K562 (cell line): ENCODE measurements around the gene JUP. TPM values are rescaled to one million over a fixed set of nuclear protein-coding genes. Genes with fewer than 3 reads are reported as not detected.

ENCODE experiments used
- ATAC-seq: fragments of 200-7000 bp; cut with Tn5 transposase; 3 replicates; pipeline ENCODE4 v1.9.1; 2020; ENCODE audit warnings: moderate library complexity
- BruUV-seq: library from RNA; stranded (reverse); fragments of 400-500 nt; replicated peaks from 2 replicates; lab custom pipeline; 2021; lab: Mats Ljungman, UMichigan
- CTCF ChIA-PET: fragments of 300-600 bp; formaldehyde crosslinking; extraction: SDS; loops from one replicate; lab custom pipeline; 2021; ENCODE audit warnings: low intra/inter-chr PET ratio; lab: Yijun Ruan, JAX
- POLR2A ChIA-PET: fragments of 300-600, 350-650 bp; sonication (Branson Sonifier 250); formaldehyde crosslinking; extraction: SDS; loops from one replicate; lab custom pipeline; 2021; ENCODE audit warnings: antibody characterized with exemption, inconsistent platforms; lab: Yijun Ruan, JAX
- DNase-seq, 4 experiments: peaks; one replicate each; pipeline versions ENCODE4 v3.0.0 to v3.0.0-alpha.2; 2011 to 2018; ENCODE audit warnings: low spot score in 3 of 4, mixed read lengths in 3 of 4; ENCODE audit errors: extremely low read depth in 1 of 4
- FAIRE-seq: peaks from 2 replicates; lab custom pipeline; 2011; peaks lifted over from hg19 to GRCh38; lab: Jason Lieb, UNC
- H2AFZ ChIP-seq: 2 replicates; pipeline ENCODE4 v1.6.0; 2011; ENCODE audit warnings: low read depth, low read length, control low read depth, inconsistent platforms
- H3K27ac ChIP-seq: fragments of 200-600 bp; 3 replicates; pipeline ENCODE4 v1.8.0; 2011; ENCODE audit warnings: low read depth, mild to moderate bottlenecking, control low read depth, inconsistent platforms, low read length, moderate library complexity, mixed read lengths; ENCODE audit errors: extremely low read depth
- H3K27me3 ChIP-seq, 2 experiments: fragments of 300-600 bp in 1 of 2; 2 replicates in 1 of 2; 3 replicates in 1 of 2; pipeline versions ENCODE4 v1.6.0 to v1.8.0; 2011; ENCODE audit warnings: inconsistent platforms in 2 of 2, low read length in 2 of 2, mild to moderate bottlenecking in 1 of 2, mixed read lengths in 1 of 2, moderate library complexity in 1 of 2; ENCODE audit not compliant: control insufficient read depth in 2 of 2, insufficient read depth in 2 of 2
- H3K36me3 ChIP-seq: fragments of 300-600 bp; 3 replicates; pipeline ENCODE4 v1.8.0; 2011; ENCODE audit warnings: mild to moderate bottlenecking, low read length, inconsistent platforms; ENCODE audit not compliant: control insufficient read depth, insufficient read depth
- H3K4me1 ChIP-seq, 2 experiments: fragments of 200-600 bp in 1 of 2; replicated peaks in 1 of 2; 2 replicates in 1 of 2; 3 replicates in 1 of 2; pipeline versions ENCODE4 v1.5.1 to v1.8.0; 2011; ENCODE audit warnings: inconsistent platforms in 2 of 2, low read length in 2 of 2, mild to moderate bottlenecking in 1 of 2, mixed read lengths in 1 of 2, moderate library complexity in 1 of 2; ENCODE audit not compliant: control insufficient read depth in 2 of 2, insufficient read depth in 2 of 2
- H3K4me2 ChIP-seq: 2 replicates; pipeline ENCODE4 v1.6.1; 2011; ENCODE audit warnings: low read length, control low read depth, inconsistent platforms, mixed read lengths; ENCODE audit not compliant: insufficient read depth
- H3K4me3 ChIP-seq: fragments of 200-600 bp; sonication (generic), shearing (Covaris generic); 2 replicates; pipeline ENCODE4 v1.5.1; 2016; ENCODE audit warnings: control low read depth, inconsistent platforms
- H3K79me2 ChIP-seq: fragments of 200-600 bp; 3 replicates; pipeline ENCODE4 v1.8.0; 2011; ENCODE audit warnings: low read length, inconsistent platforms; ENCODE audit not compliant: control insufficient read depth, insufficient read depth
- H3K9ac ChIP-seq, 2 experiments: 2 replicates each; pipeline versions ENCODE4 v1.6.0 to v1.6.1; 2011; ENCODE audit warnings: low read depth in 2 of 2, low read length in 2 of 2, control low read depth in 1 of 2, inconsistent platforms in 1 of 2, mild to moderate bottlenecking in 1 of 2, mixed read lengths in 1 of 2; ENCODE audit not compliant: insufficient read depth in 1 of 2
- H3K9me1 ChIP-seq: one replicate; pipeline ENCODE4 v1.6.0; 2011; ENCODE audit warnings: inconsistent platforms, mild to moderate bottlenecking, low read length, moderate library complexity; ENCODE audit not compliant: control insufficient read depth, insufficient read depth
- H3K9me3 ChIP-seq: replicated peaks from 2 replicates; pipeline ENCODE4 v1.5.1; 2011; ENCODE audit warnings: low read depth, low read length, inconsistent platforms; ENCODE audit not compliant: control insufficient read depth, insufficient read depth
- H4K20me1 ChIP-seq: replicated peaks from 2 replicates; pipeline ENCODE4 v1.6.1; 2011; ENCODE audit warnings: low read length, inconsistent platforms, mixed read lengths; ENCODE audit not compliant: control insufficient read depth, insufficient read depth
- DLX4 ChIP-seq: fragments of 250-450 bp; sonication (Bioruptor Pico); IDR thresholded peaks from 2 replicates; pipeline ENCODE4 v1.6.1; 2021; ENCODE audit warnings: mild to moderate bottlenecking
- E2F3 ChIP-seq: fragments of 250-450 bp; sonication (Bioruptor Pico); IDR thresholded peaks from 2 replicates; pipeline ENCODE4 v1.4.0; 2020; ENCODE audit warnings: mild to moderate bottlenecking
- E4F1 ChIP-seq: fragments of 250-450 bp; sonication (Bioruptor Pico); IDR thresholded peaks from 2 replicates; pipeline ENCODE4 v1.5.0; 2021; ENCODE audit warnings: mild to moderate bottlenecking, borderline replicate concordance
- FOXP4 ChIP-seq: sonication (generic); formaldehyde crosslinking; IDR thresholded peaks from 2 replicates; pipeline ENCODE4 v1.8.0; 2022; ENCODE audit warnings: mild to moderate bottlenecking, missing genetic modification reagents, borderline replicate concordance
- GATAD2B ChIP-seq: fragments of 450-650 bp; IDR thresholded peaks from 2 replicates; pipeline ENCODE4 v1.6.1; 2017; ENCODE audit warnings: mild to moderate bottlenecking, borderline replicate concordance
- HDAC3 ChIP-seq: fragments of 450-650 bp; IDR thresholded peaks from 2 replicates; pipeline ENCODE4 v1.6.1; 2018; ENCODE audit warnings: borderline replicate concordance, mild to moderate bottlenecking, moderate library complexity; ENCODE audit not compliant: partially characterized antibody
- MECOM ChIP-seq: fragments of 250-450 bp; sonication (Bioruptor Pico); IDR thresholded peaks from 2 replicates; pipeline ENCODE4 v1.8.0; 2022; ENCODE audit warnings: inconsistent platforms
- RBM25 ChIP-seq: fragments of 200-400 bp; formaldehyde crosslinking; IDR thresholded peaks from 2 replicates; pipeline ENCODE4 v1.6.1; 2018; ENCODE audit warnings: low read length, low read depth, moderate library complexity; ENCODE audit not compliant: severe bottlenecking
- SMAD1 ChIP-seq: fragments of 150-350 bp; IDR thresholded peaks from 2 replicates; pipeline ENCODE4 v1.6.1; 2014; ENCODE audit warnings: low read length, low read depth; ENCODE audit not compliant: partially characterized antibody
- SMAD4 ChIP-seq: fragments of 250-450 bp; sonication (Bioruptor Pico); conservative IDR thresholded peaks from 2 replicates; pipeline ENCODE4 v1.8.0; 2021; ENCODE audit warnings: inconsistent platforms, mild to moderate bottlenecking, moderate library complexity
- TAL1 ChIP-seq: fragments of 450-650 bp; IDR thresholded peaks from 2 replicates; pipeline ENCODE4 v1.6.1; 2016; ENCODE audit warnings: mild to moderate bottlenecking
- ZBTB5 ChIP-seq: fragments of 450-650 bp; IDR thresholded peaks from 2 replicates; pipeline ENCODE4 v1.6.1; 2017; ENCODE audit warnings: antibody characterized with exemption
- ZNF551 ChIP-seq: fragments of 250-450 bp; sonication (Bioruptor Pico); IDR thresholded peaks from 2 replicates; pipeline ENCODE4 v1.5.0; 2021; ENCODE audit warnings: mild to moderate bottlenecking, moderate library complexity
- WGBS: fragments of 100-300 bp; shearing (Covaris generic); methylation state at CpG from one replicate; pipeline ENCODE4 v1.1.6; 2016; ENCODE audit warnings: low coverage, mixed read lengths; ENCODE audit not compliant: insufficient coverage; ENCODE audit errors: missing lambda C conversion rate; 5-methylcytosine and 5-hydroxymethylcytosine counted together
- in situ Hi-C: fragments of 300-500 bp; cut with MboI; formaldehyde crosslinking; loops from 4 replicates; pipeline ENCODE4 v1.15.0; 2018; ENCODE audit warnings: inconsistent platforms, mixed read lengths
- intact Hi-C: fragments of 100-400 bp; cut with micrococcal nuclease; formaldehyde crosslinking; loops from 2 replicates; pipeline ENCODE4 v1.14.2; 2022
- polyA plus RNA-seq, 8 experiments: library from polyadenylated mRNA; depleted of rRNA in 4 of 8; stranded (reverse) in 5 of 8; unstranded in 3 of 8; fragments of >200 nt; fragmentation: Nextera tagmentation in 2 of 8; fragmentation: Illumina TruSeq in 1 of 8; extraction: Ambion mirVana in 2 of 8; extraction: Trizol in 1 of 8; gene quantifications; 2 replicates each; pipeline versions ENCODE4 v1.2.1 to v1.2.3, GENCODE V29; 2011 to 2014; ENCODE audit warnings: inconsistent platforms in 1 of 8, missing spikeins in 1 of 8
- total RNA-seq, 7 experiments: library from RNA; depleted of rRNA in 6 of 7; stranded (reverse); fragments of >200 nt in 6 of 7; fragmentation: Illumina TruSeq in 2 of 7; extraction: Trizol in 2 of 7; gene quantifications; 2 replicates each; pipeline versions ENCODE4 v1.2.1 to v1.2.3, GENCODE V29; 2011 to 2021; ENCODE audit warnings: low replicate concordance in 1 of 7

The JUP gene
- total and polyA plus RNA-seq, 9 of the 15 experiments (the other 6 are each of a cell fraction or from before 2014, with no cell fraction given) = 6.4 to 177 (median 31.2) TPM

GRCh38 chr17:41773190-41773588 lies 13.3 kb downstream of the JUP start (continued):
- TF ChIP-seq E4F1 (CRISPR knock-in tag) (no peak), GATAD2B (no peak), ZBTB5 (no peak), MECOM (CRISPR knock-in tag) (no peak)

GRCh38 chr17:41772586-41773189 lies 13.8 kb downstream of the JUP start:
- Histone ChIP-seq H3K79me2 (peaks cover 39% of the 10 kb centered on the region), H3K9ac (0 out of 4 replicates have a peak overlapping the region, but pooled peaks of 1 of the 2 experiments have one; percentile 21), H3K4me3 (no peak overlapping the region), H2AFZ (no peak overlapping the region), H3K9me1 (peaks cover 3% of the 10 kb centered on the region), H3K27me3 (no peaks in the 10 kb centered on the region), H3K27ac (no peak overlapping the region), H4K20me1 (peaks cover 10% of the 10 kb centered on the region; the same call in 1 of the 2 replicates), H3K4me2 (no peak overlapping the region), H3K9me3 (no peaks in the 10 kb centered on the region), H3K4me1 (peaks cover 0 to 28% of the 10 kb centered on the region in 2 experiments; a peak in 2 of 5 replicates), H3K36me3 (peaks cover 79% of the 10 kb centered on the region)
- DNase-seq (peak in 1 of 4 experiments; percentile 10), FAIRE-seq (no peak), ATAC-seq (no peak)
- in situ Hi-C loops = no loop called here
- BruUV-seq = no TSS peak
- intact Hi-C loops = no loop called here
- 97% methylated on average over 19 of the region's 19 CpGs for WGBS
- ChIA-PET CTCF (no interaction called here), POLR2A (interaction anchor here (0.6 kb wide), 1 partner anchor 605 kb away, joined by 3 read pairs; no protein-coding TSS in a partner anchor)
- TF ChIP-seq SMAD4 (no peak), HDAC3 (no peak), SMAD1 (no peak), RBM25 (no peak), FOXP4 (CRISPR knock-in tag) (no peak), ZNF551 (CRISPR knock-in tag) (no peak), E2F3 (CRISPR knock-in tag) (no peak), DLX4 (CRISPR knock-in tag) (no peak), TAL1 (no peak)
